A549 (cell line): ENCODE results near the gene PTX4.

Experiments used
- CHD2 ChIP-seq: fragments of 150-350 bp; IDR thresholded peaks from 2 replicates; pipeline ENCODE4 v1.6.1; 2014; ENCODE audit warnings: low read length; ENCODE audit not compliant: partially characterized antibody
- CTCF ChIP-seq: fragments of >200 bp; sonication (Bioruptor Twin); formaldehyde crosslinking; IDR thresholded peaks from 3 replicates; pipeline ENCODE4 v1.5.1; 2016
- FOSL2 ChIP-seq, 2 experiments: fragments of 450-650 bp in 1 of 2; fragments of >200 bp in 1 of 2; sonication (Bioruptor Twin) in 1 of 2; formaldehyde crosslinking; IDR thresholded peaks; 2 replicates each; pipeline versions ENCODE4 v1.5.0 to v1.6.1; 2016 to 2020; ENCODE audit warnings: mild to moderate bottlenecking in 1 of 2, moderate library complexity in 1 of 2
- HOXB5 ChIP-seq: fragments of 250-450 bp; sonication (Bioruptor Pico); IDR thresholded peaks from 2 replicates; pipeline ENCODE4 v1.5.0; 2020; ENCODE audit warnings: mild to moderate bottlenecking, moderate library complexity
- SMC3 ChIP-seq: fragments of >200 bp; sonication (Bioruptor Twin); formaldehyde crosslinking; IDR thresholded peaks from 3 replicates; pipeline ENCODE4 v1.6.1; 2018; ENCODE audit warnings: inconsistent platforms
- ZNF302 ChIP-seq: fragments of 250-450 bp; sonication (Bioruptor Pico); IDR thresholded peaks from 2 replicates; pipeline ENCODE4 v1.9.0; 2021; ENCODE audit warnings: inconsistent platforms, mild to moderate bottlenecking, moderate library complexity

- no peak for TF ChIP-seq CHD2
- no peak for TF ChIP-seq SMC3
- TF ChIP-seq CTCF = no peak
- TF ChIP-seq FOSL2 (IDR thresholded peaks at IDR 0.05) = no peak
- TF ChIP-seq FOSL2 (CRISPR knock-in tag; IDR thresholded peaks at IDR 0.05) = no peak
- no peak for TF ChIP-seq HOXB5 (CRISPR knock-in tag)
- TF ChIP-seq ZNF302 (CRISPR knock-in tag) = no peak
Observed at GRCh38 chr16:1524366-1524765, 35.6 kb upstream of the PTX4 start.
